Stimulated activated CD8-positive, alpha-beta memory T cell treated with anti-CD3 and anti-CD28 coated beads, Interleukin-12 subunit alpha, Interleukin-12 subunit beta, amount 100 ng/mL, for 1 hour (primary cell): ENCODE results near the gene APOC1.

ENCODE experiments used
- DNase-seq: peaks from one replicate; pipeline ENCODE4 v3.0.0-alpha.2; 2020; ENCODE audit warnings: low read depth

Gene APOC1

GRCh38 chr19:44955505-44956439 lies 41.4 kb downstream of the APOC1 start:
- no peak for DNase-seq

GRCh38 chr19:44957526-44957925 lies 43.1 kb downstream of the APOC1 start:
- no peak for DNase-seq

GRCh38 chr19:44958090-44958489 lies 43.7 kb downstream of the APOC1 start:
- DNase-seq = no peak

- DNase-seq = no peak
Measured at GRCh38 chr19:44959691-44960090, 45.3 kb downstream of the APOC1 start.

GRCh38 chr19:44960906-44961728 lies 46.7 kb downstream of the APOC1 start:
- no peak for DNase-seq

GRCh38 chr19:44961821-44962220 lies 47.4 kb downstream of the APOC1 start:
- DNase-seq = no peak

- no peak for DNase-seq
Measured at GRCh38 chr19:44968118-44968517, 53.7 kb downstream of the APOC1 start.

- DNase-seq = no peak
Measured at GRCh38 chr19:44968670-44969069, 54.3 kb downstream of the APOC1 start.
